GM12878 (cell line): ENCODE results near the gene IRAG1.

Experiments
- CTCF ChIP-seq, 3 experiments: IDR thresholded peaks in 2 of 3; conservative IDR thresholded peaks in 1 of 3; 2 replicates each; pipeline ENCODE4 v1.5.1; 2011; ENCODE audit warnings: low read depth in 3 of 3, low read length in 3 of 3, mild to moderate bottlenecking in 3 of 3, control low read depth in 2 of 3, moderate library complexity in 2 of 3, inconsistent platforms in 1 of 3, mixed read lengths in 1 of 3; ENCODE audit not compliant: control insufficient read depth in 2 of 3, insufficient read depth in 1 of 3; ENCODE audit errors: extremely low read depth in 1 of 3
- GABPA ChIP-seq: IDR thresholded peaks from 2 replicates; pipeline ENCODE4 v1.6.1; 2014; ENCODE audit warnings: antibody characterized with exemption, low read depth, mild to moderate bottlenecking, inconsistent platforms
- JUND ChIP-seq: IDR thresholded peaks from 2 replicates; pipeline ENCODE4 v1.6.1; 2012; ENCODE audit warnings: low read depth, mild to moderate bottlenecking, low read length, improper control_type of control experiment, moderate library complexity
- YBX1 ChIP-seq: fragments of 450-650 bp; IDR thresholded peaks from 2 replicates; pipeline ENCODE4 v1.6.1; 2016; ENCODE audit warnings: antibody characterized with exemption

DNA sequence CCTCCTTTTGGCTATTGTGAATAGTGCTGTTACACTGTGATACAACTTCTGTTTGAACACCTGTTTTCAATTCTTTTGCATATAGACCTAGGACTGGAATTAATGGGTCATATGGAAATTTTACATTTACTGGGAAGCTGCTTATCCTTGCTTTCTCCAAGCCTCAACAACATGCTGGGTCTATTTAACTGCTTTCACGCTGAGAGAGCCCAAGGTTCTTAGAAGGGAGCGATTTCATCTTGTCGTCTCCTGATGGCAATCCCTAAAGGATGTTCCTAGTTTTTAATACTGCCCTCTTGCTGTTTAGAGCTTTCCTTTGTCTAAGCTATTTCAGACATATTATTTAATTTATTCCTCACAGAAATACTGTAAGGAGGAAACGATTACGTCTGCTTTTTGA, 15.5 kb downstream of the IRAG1 start:
- TF ChIP-seq CTCF (IDR thresholded peaks at IDR 0.05 in 2 of 3, conservative IDR thresholded peaks at IDR 0.05 in 1 of 3; ENCODE audit: control insufficient read depth in 2 of 3, extremely low read depth in 1 of 3, insufficient read depth in 1 of 3, low read depth in 3 of 3, low read length in 3 of 3) (no peak), JUND (no peak), YBX1 (no peak), GABPA (no peak)
